GM12872 (cell line): ENCODE results near the gene POU2AF2.

Experiments used
- CTCF ChIP-seq: IDR thresholded peaks from 3 replicates; pipeline ENCODE4 v1.5.1; 2011; ENCODE audit warnings: low read depth, mild to moderate bottlenecking, low read length, moderate library complexity; ENCODE audit not compliant: insufficient read depth

The POU2AF2 gene

GRCh38 chr11:111245425-111245824 is at the start of gene POU2AF2:
Gene POU2AF2 (plus strand): TSS chr11:111245725. CDS start chr11:111245854, 129 bp downstream.
- no peak for TF ChIP-seq CTCF

GRCh38 chr11:111200010-111200534 is 45.5 kb upstream of the POU2AF2 start:
- TF ChIP-seq CTCF: no peak

DNA sequence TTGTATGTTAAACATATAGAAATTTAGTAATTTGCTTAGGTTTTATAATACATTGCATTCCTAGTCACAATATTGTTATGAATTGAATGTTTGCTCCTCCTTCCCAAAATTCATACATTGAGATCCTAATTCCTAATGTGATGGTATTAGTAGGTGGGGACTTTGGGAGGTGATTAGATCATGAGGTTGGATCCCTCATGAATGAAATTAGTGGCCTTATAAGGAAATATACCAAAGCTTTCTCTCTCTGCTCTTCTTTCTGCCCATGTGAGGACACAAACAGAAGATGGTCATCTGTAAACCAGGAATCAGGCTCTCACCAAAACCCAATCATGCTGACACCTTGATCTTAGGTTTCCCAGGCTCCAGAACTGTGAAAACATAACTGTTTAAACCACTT is 41.3 kb upstream of the POU2AF2 start:
- no peak for TF ChIP-seq CTCF

DNA sequence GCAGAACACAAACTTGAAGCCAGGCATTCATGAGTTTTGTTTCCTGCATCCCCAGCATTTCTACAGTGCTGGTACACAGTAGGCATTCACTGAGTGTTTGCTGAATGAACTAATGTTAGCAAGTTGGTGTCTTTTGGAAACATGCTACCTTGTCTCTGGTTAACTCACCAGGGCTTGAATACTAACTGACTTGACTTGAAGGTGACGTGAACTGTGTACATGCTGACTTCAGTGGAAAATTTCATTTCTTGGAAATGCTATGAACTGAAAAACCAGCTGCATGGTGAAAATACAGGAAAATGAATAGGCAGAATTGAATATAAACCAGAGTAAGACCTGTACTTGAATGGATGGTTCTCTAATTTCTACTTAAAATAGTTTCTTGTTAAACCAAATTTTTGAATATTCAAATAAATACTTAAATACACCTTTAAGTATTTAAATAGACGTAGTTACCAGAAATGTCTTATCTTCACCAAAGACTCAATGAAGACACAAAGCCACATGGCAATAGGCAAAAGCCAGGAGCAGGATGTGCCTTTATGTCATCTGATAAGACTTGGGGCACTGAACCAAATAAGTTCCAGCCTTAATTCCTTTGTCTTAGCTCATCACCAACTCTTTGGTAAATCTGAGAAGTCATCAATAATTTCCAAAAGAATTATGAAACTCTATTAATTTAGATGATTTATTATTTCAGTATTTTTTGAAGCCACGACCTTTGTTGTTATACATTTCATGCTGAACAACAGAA is 39.7 kb upstream of the POU2AF2 start:
- TF ChIP-seq CTCF: no peak

- TF ChIP-seq CTCF: no peak
Observed at GRCh38 chr11:111206472-111206871, 39.1 kb upstream of the POU2AF2 start.

GRCh38 chr11:111207213-111207612 is 38.3 kb upstream of the POU2AF2 start:
- no peak for TF ChIP-seq CTCF

- TF ChIP-seq CTCF: no peak
Observed at GRCh38 chr11:111209543-111210355, 35.8 kb upstream of the POU2AF2 start.
